Loucy (cell line): ENCODE data around the gene BMAL1.

Source experiments
- CTCF ChIP-seq: fragments of 200-600 bp; sonication (generic); conservative IDR thresholded peaks from 2 replicates; pipeline ENCODE4 v1.5.1; 2014; ENCODE audit warnings: mild to moderate bottlenecking, antibody characterized with exemption, low read length
- EZH2phosphoT487 ChIP-seq: fragments of 200-600 bp; IDR thresholded peaks from 2 replicates; pipeline ENCODE4 v1.6.1; 2018; ENCODE audit warnings: antibody characterized with exemption, mild to moderate bottlenecking, moderate library complexity, borderline replicate concordance

- TF ChIP-seq EZH2phosphoT487 (no peak), CTCF (no peak)
Measured at GRCh38 chr11:13405220-13405619, 127.6 kb downstream of the BMAL1 start.
